ENCODE data around the gene KISS1. TPM values are rescaled to one million over a fixed set of nuclear protein-coding genes. Genes with fewer than 3 reads are reported as not detected.

The KISS1 gene
- total RNA-seq, 1 experiment from 2014 or later = 1.3 TPM

GRCh38 chr1:204149635-204150565, 46.4 kb downstream of the KISS1 start:
- H3K36me3 ChIP-seq (ENCODE audit: control insufficient read depth in 1 of 2, insufficient read depth in 2 of 2, low read length in 2 of 2) = no peaks in the 10 kb centered on the region
- no peaks in the 10 kb centered on the region for H3K9me2 ChIP-seq (ENCODE audit: insufficient read depth)
- ChIA-PET RAD21 (ENCODE audit: low non-redundant PET in 1 of 2, low total read pairs in 2 of 2, uncharacterized antibody in 2 of 2, unreplicated experiment in 2 of 2) (no interaction called here), POLR2A (interaction anchor here (1.3 kb wide), 1 partner anchor 279 kb away, joined by 3 read pairs; no protein-coding TSS in a partner anchor), CTCF (interaction anchor here (3.0 to 4.3 kb wide), 2 partner anchors 13 to 21 kb away, joined by 9 to 18 read pairs; no protein-coding TSS in a partner anchor)
- peaks cover 8 to 27% of the 10 kb centered on the region in 2 experiments for H3K4me1 ChIP-seq (ENCODE audit: control insufficient read depth in 1 of 2, insufficient read depth in 2 of 2, low read length in 2 of 2)
- TF ChIP-seq JUND (IDR thresholded peaks at IDR 0.05) = no peak
- no peak for TF ChIP-seq ZFX (IDR thresholded peaks at IDR 0.05)
- TF ChIP-seq CBX3 (IDR thresholded peaks at IDR 0.05; ENCODE audit: low read depth) = no peak
- no peak for TF ChIP-seq EZH2phosphoT487 (IDR thresholded peaks at IDR 0.05; ENCODE audit: borderline replicate concordance)
- no peak for TF ChIP-seq FOSL1 (IDR thresholded peaks at IDR 0.05; ENCODE audit: low read depth)
- H3K9ac ChIP-seq (ENCODE audit: low read length) = no peak overlapping the region
- H3K4me2 ChIP-seq (ENCODE audit: low read length) = peak overlapping the region; percentile 97; the same call in 1 of the 2 replicates
- TSS peak; percentile 56 for BruUV-seq (replicated peaks)
- H3K27ac ChIP-seq (ENCODE audit: low read depth, low read length) = no peak overlapping the region
- no peak overlapping the region for H3K4me3 ChIP-seq (replicated peaks in 1 of 2; ENCODE audit: low read depth in 1 of 2, low read length in 2 of 2)
- H3K79me2 ChIP-seq (ENCODE audit: insufficient read depth, low read length) = no peaks in the 10 kb centered on the region
- DNase-seq (ENCODE audit: low read depth, low spot score) (no peak), ATAC-seq (no peak)
- intact Hi-C loops (cut with micrococcal nuclease) = no loop called here
- no peaks in the 10 kb centered on the region for H3K9me3 ChIP-seq (ENCODE audit: control insufficient read depth in 1 of 2, insufficient read depth in 1 of 2, low read depth in 1 of 2, low read length in 2 of 2)
- no peaks in the 10 kb centered on the region for H4K20me1 ChIP-seq (ENCODE audit: insufficient read depth)
- no peak overlapping the region for H2AFZ ChIP-seq (ENCODE audit: low read depth, low read length, poor library complexity, severe bottlenecking)
- H3K27me3 ChIP-seq (ENCODE audit: insufficient read depth, low read length) = no peaks in the 10 kb centered on the region

GRCh38 chr1:204149107-204149506, 47.2 kb downstream of the KISS1 start:
- intact Hi-C loops (cut with micrococcal nuclease) = no loop called here
- no peaks in the 10 kb centered on the region for H3K9me2 ChIP-seq (ENCODE audit: insufficient read depth)
- H3K36me3 ChIP-seq (ENCODE audit: control insufficient read depth in 1 of 2, insufficient read depth in 2 of 2, low read length in 2 of 2) = no peaks in the 10 kb centered on the region
- H3K9me3 ChIP-seq (ENCODE audit: control insufficient read depth in 1 of 2, insufficient read depth in 1 of 2, low read depth in 1 of 2, low read length in 2 of 2) = no peaks in the 10 kb centered on the region
- H3K4me2 ChIP-seq (ENCODE audit: low read length) = no peak overlapping the region
- TF ChIP-seq CBX3 (IDR thresholded peaks at IDR 0.05; ENCODE audit: low read depth) = no peak
- no peak for TF ChIP-seq RAD21 (IDR thresholded peaks at IDR 0.05; ENCODE audit: low read depth)
- TF ChIP-seq MAX (IDR thresholded peaks at IDR 0.05) = no peak
- TF ChIP-seq ELF1 (IDR thresholded peaks at IDR 0.05; ENCODE audit: borderline replicate concordance, low read depth) = no peak
- ATAC-seq (no peak), DNase-seq (ENCODE audit: low read depth, low spot score) (no peak)
- no peak overlapping the region for H3K27ac ChIP-seq (ENCODE audit: low read depth, low read length)
- ChIA-PET CTCF (interaction anchor here (4.3 kb wide), 1 partner anchor 13 kb away, joined by 18 read pairs; no protein-coding TSS in a partner anchor), RAD21 (ENCODE audit: low non-redundant PET in 1 of 2, low total read pairs in 2 of 2, uncharacterized antibody in 2 of 2, unreplicated experiment in 2 of 2) (no interaction called here), POLR2A (no interaction called here)
- H3K9ac ChIP-seq (ENCODE audit: low read length) = no peak overlapping the region
- peaks cover 8 to 27% of the 10 kb centered on the region in 2 experiments for H3K4me1 ChIP-seq (ENCODE audit: control insufficient read depth in 1 of 2, insufficient read depth in 2 of 2, low read length in 2 of 2)
- H4K20me1 ChIP-seq (ENCODE audit: insufficient read depth) = no peaks in the 10 kb centered on the region
- no peak overlapping the region for H3K4me3 ChIP-seq (replicated peaks in 1 of 2; ENCODE audit: low read depth in 1 of 2, low read length in 2 of 2)
- BruUV-seq (replicated peaks) = TSS peak; percentile 29
- H2AFZ ChIP-seq (ENCODE audit: low read depth, low read length, poor library complexity, severe bottlenecking) = no peak overlapping the region
- no peaks in the 10 kb centered on the region for H3K27me3 ChIP-seq (ENCODE audit: insufficient read depth, low read length)
- no peaks in the 10 kb centered on the region for H3K79me2 ChIP-seq (ENCODE audit: insufficient read depth, low read length)
